IMR-90 (cell line): ENCODE measurements around the gene MEIOB. TPM values are rescaled to one million over a fixed set of nuclear protein-coding genes. Genes with fewer than 3 reads are reported as not detected.

Experiments
- ATAC-seq: fragments of 200-7000 bp; cut with Tn5 transposase; 2 replicates; pipeline ENCODE4 v1.9.1; 2020; ENCODE audit warnings: low read depth, mild to moderate bottlenecking, moderate library complexity
- BruUV-seq: library from RNA; stranded (reverse); fragments of 400-500 nt; replicated peaks from 2 replicates; lab custom pipeline; 2021; lab: Mats Ljungman, UMichigan
- CTCF ChIA-PET: fragments of 300-600 bp; formaldehyde crosslinking; extraction: SDS; loops from one replicate; lab custom pipeline; 2021; ENCODE audit warnings: antibody characterized with exemption; lab: Yijun Ruan, JAX
- POLR2A ChIA-PET: fragments of 300-600 bp; sonication (Branson Sonifier 250); formaldehyde crosslinking; loops from one replicate; lab custom pipeline; 2022; ENCODE audit warnings: antibody characterized with exemption; ENCODE audit not compliant: unreplicated experiment; lab: Charles Lee
- DNase-seq: peaks from one replicate; pipeline ENCODE4 v3.0.0; 2013
- H2AFZ ChIP-seq: replicated peaks from 2 replicates; pipeline ENCODE3; 2013; ENCODE audit warnings: low read length, mild to moderate bottlenecking; ENCODE audit not compliant: poor library complexity
- H2AK5ac ChIP-seq: 2 replicates; pipeline ENCODE4 v1.6.1; 2013; ENCODE audit warnings: low read depth, low read length, inconsistent platforms
- H2AK9ac ChIP-seq: replicated peaks from 2 replicates; pipeline ENCODE3; 2013; ENCODE audit warnings: mild to moderate bottlenecking, low read depth, low read length, moderate library complexity; ENCODE audit not compliant: poor library complexity
- H2BK120ac ChIP-seq: 2 replicates; pipeline ENCODE4 v1.6.1; 2013; ENCODE audit warnings: low read depth, low read length, inconsistent platforms
- H2BK15ac ChIP-seq: 3 replicates; pipeline ENCODE4 v1.6.1; 2013; ENCODE audit warnings: low read depth, low read length, inconsistent platforms
- H2BK20ac ChIP-seq: 2 replicates; pipeline ENCODE4 v1.6.1; 2013; ENCODE audit warnings: low read depth, mild to moderate bottlenecking, inconsistent platforms, low read length, moderate library complexity
- H2BK5ac ChIP-seq: 2 replicates; pipeline ENCODE4 v1.6.1; 2013; ENCODE audit warnings: mild to moderate bottlenecking, low read depth, low read length, inconsistent platforms; ENCODE audit not compliant: poor library complexity, severe bottlenecking
- H3K14ac ChIP-seq: replicated peaks from 2 replicates; pipeline ENCODE4 v1.6.1; 2013; ENCODE audit warnings: low read depth, low read length, inconsistent platforms
- H3K18ac ChIP-seq: 2 replicates; pipeline ENCODE4 v1.6.1; 2013; ENCODE audit warnings: low read depth, low read length, control low read depth
- H3K23ac ChIP-seq: 2 replicates; pipeline ENCODE4 v1.6.1; 2013; ENCODE audit warnings: low read depth, low read length, inconsistent platforms
- H3K27ac ChIP-seq: 2 replicates; pipeline ENCODE4 v1.5.1; 2013; ENCODE audit warnings: mild to moderate bottlenecking, control low read depth, low read length; ENCODE audit not compliant: insufficient read depth
- H3K27me3 ChIP-seq: 2 replicates; pipeline ENCODE4 v1.6.1; 2013; ENCODE audit warnings: low read length; ENCODE audit not compliant: control insufficient read depth, insufficient read depth
- H3K36me3 ChIP-seq: 2 replicates; pipeline ENCODE4 v1.6.1; 2013; ENCODE audit warnings: low read length, mixed read lengths; ENCODE audit not compliant: control insufficient read depth, insufficient read depth
- H3K4ac ChIP-seq: 2 replicates; pipeline ENCODE4 v1.6.1; 2013; ENCODE audit warnings: low read depth, low read length, inconsistent platforms
- H3K4me1 ChIP-seq: 2 replicates; pipeline ENCODE4 v1.6.1; 2013; ENCODE audit warnings: low read length, mixed read lengths; ENCODE audit not compliant: control insufficient read depth, insufficient read depth
- H3K4me2 ChIP-seq: 2 replicates; pipeline ENCODE4 v1.6.1; 2013; ENCODE audit warnings: low read depth, mild to moderate bottlenecking, control low read depth, low read length, moderate library complexity
- H3K4me3 ChIP-seq: 2 replicates; pipeline ENCODE4 v1.5.1; 2013; ENCODE audit warnings: low read depth, mild to moderate bottlenecking, control low read depth, low read length, moderate library complexity; ENCODE audit not compliant: insufficient read depth
- H3K56ac ChIP-seq: 2 replicates; pipeline ENCODE4 v1.6.1; 2013; ENCODE audit warnings: low read length, inconsistent platforms; ENCODE audit not compliant: insufficient read depth; ENCODE audit errors: extremely low read depth
- H3K79me1 ChIP-seq, 2 experiments: 2 replicates each; pipeline ENCODE4 v1.6.1; 2013; ENCODE audit warnings: low read length in 2 of 2, inconsistent platforms in 1 of 2, low read depth in 1 of 2
- H3K9ac ChIP-seq: 2 replicates; pipeline ENCODE4 v1.6.1; 2013; ENCODE audit warnings: low read depth, low read length, control low read depth
- H3K9me1 ChIP-seq: 2 replicates; pipeline ENCODE4 v1.6.1; 2013; ENCODE audit warnings: low read length, inconsistent platforms; ENCODE audit not compliant: insufficient read depth
- H3K9me3 ChIP-seq: 2 replicates; pipeline ENCODE4 v1.6.1; 2013; ENCODE audit warnings: low read length; ENCODE audit not compliant: control insufficient read depth, insufficient read depth
- H4K20me1 ChIP-seq: 2 replicates; pipeline ENCODE4 v1.6.1; 2013; ENCODE audit warnings: low read length, inconsistent platforms; ENCODE audit not compliant: insufficient read depth
- H4K5ac ChIP-seq: 2 replicates; pipeline ENCODE4 v1.6.1; 2013; ENCODE audit warnings: mild to moderate bottlenecking, low read depth, low read length, control low read depth
- H4K8ac ChIP-seq, 2 experiments: 2 replicates each; pipeline ENCODE4 v1.6.1; 2013; ENCODE audit warnings: low read depth in 2 of 2, low read length in 2 of 2, control low read depth in 1 of 2, inconsistent platforms in 1 of 2
- H4K91ac ChIP-seq: 2 replicates; pipeline ENCODE4 v1.6.1; 2013; ENCODE audit warnings: low read depth, low read length, inconsistent platforms; ENCODE audit not compliant: insufficient read depth
- WGBS, 2 experiments: methylation state at CpG; one replicate each; pipeline versions ENCODE4 v1.1.5 to v1.1.7; 2013; ENCODE audit warnings: missing lambda C conversion rate in 2 of 2; ENCODE audit not compliant: insufficient read length in 1 of 2; ENCODE audit errors: extremely low coverage in 2 of 2; 5-methylcytosine and 5-hydroxymethylcytosine counted together
- dilution Hi-C: fragments of 300-500 bp; cut with HindIII; formaldehyde crosslinking; loops from one replicate; pipeline ENCODE4 v1.14.3; 2018; ENCODE audit warnings: low sequenced_read_pairs; ENCODE audit not compliant: unreplicated experiment
- in situ Hi-C: fragments of 300-500 bp; cut with MboI; formaldehyde crosslinking; loops from 3 replicates; pipeline ENCODE4 v1.14.3; 2019; ENCODE audit warnings: low sequenced_read_pairs, inconsistent platforms, mixed read lengths
- intact Hi-C: fragments of 100-400 bp; cut with micrococcal nuclease; formaldehyde crosslinking; loops from 2 replicates; pipeline ENCODE4 v1.10.0; 2022
- polyA plus RNA-seq, 3 experiments: library from polyadenylated mRNA; depleted of rRNA; stranded (reverse); fragments of >200 nt; gene quantifications; 2 replicates each; pipeline ENCODE4 v1.2.3, GENCODE V29; 2012; ENCODE audit warnings: low replicate concordance in 1 of 3
- total RNA-seq: library from RNA; depleted of rRNA; stranded (reverse); fragments of >200 nt; gene quantifications from 2 replicates; pipeline ENCODE4 v1.2.3, GENCODE V29; 2012
- TF ChIP-seq, protein P1 (sequence below): fragments of 150-350 bp; IDR thresholded peaks from 2 replicates; pipeline ENCODE4 v1.6.1; 2017; ENCODE audit warnings: mild to moderate bottlenecking, antibody characterized with exemption, low read length, low read depth

The MEIOB gene
- total and polyA plus RNA-seq, 2 of the 4 experiments (the other 2 are of a cell fraction) = 0.14 TPM; not detected in 1

DNA sequence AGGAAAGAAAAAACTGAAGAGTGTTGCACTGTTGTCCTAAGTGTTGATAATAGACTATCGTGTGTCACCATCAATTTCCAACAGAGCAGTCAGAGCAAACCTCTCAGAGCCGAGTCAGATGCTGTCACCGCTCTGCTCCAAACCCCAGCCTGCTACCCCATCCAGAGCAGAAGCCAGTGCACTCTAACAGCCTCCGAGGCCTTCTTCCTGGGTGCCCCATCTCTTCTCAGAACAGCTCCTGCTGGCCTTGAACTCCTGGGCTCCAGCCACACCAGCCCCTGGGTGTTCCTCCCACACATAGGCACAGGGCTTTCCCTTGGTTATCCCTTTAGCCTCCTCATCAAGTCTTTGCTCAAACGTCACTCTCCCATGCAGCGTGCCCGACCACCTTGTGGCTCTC lies 21.0 kb downstream of the MEIOB start:
- dilution Hi-C loops = no loop called here
- H3K23ac ChIP-seq = no peak overlapping the region
- H4K20me1 ChIP-seq = no peaks in the 10 kb centered on the region
- no peak overlapping the region for H3K56ac ChIP-seq
- no peak overlapping the region for H2BK20ac ChIP-seq
- ChIA-PET CTCF (no interaction called here), POLR2A (no interaction called here)
- H3K9me1 ChIP-seq = no peaks in the 10 kb centered on the region
- TF ChIP-seq, protein P1, sequence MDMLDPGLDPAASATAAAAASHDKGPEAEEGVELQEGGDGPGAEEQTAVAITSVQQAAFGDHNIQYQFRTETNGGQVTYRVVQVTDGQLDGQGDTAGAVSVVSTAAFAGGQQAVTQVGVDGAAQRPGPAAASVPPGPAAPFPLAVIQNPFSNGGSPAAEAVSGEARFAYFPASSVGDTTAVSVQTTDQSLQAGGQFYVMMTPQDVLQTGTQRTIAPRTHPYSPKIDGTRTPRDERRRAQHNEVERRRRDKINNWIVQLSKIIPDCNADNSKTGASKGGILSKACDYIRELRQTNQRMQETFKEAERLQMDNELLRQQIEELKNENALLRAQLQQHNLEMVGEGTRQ = no peak
- no peak overlapping the region for H3K4me3 ChIP-seq
- no peak overlapping the region for H2BK15ac ChIP-seq
- DNase-seq (no peak), ATAC-seq (no peak)
- H3K79me1 ChIP-seq = no peaks in the 10 kb centered on the region
- no peak overlapping the region for H2AK9ac ChIP-seq
- no peak overlapping the region for H4K8ac ChIP-seq
- BruUV-seq = no TSS peak
- H3K9me3 ChIP-seq = no peaks in the 10 kb centered on the region
- H3K4ac ChIP-seq = no peak overlapping the region
- 100% methylated on average over 1 of the region's 7 CpGs; no CpG with 5 or more reads in 1 of the 2 experiments for WGBS, 2 experiments
- no peak overlapping the region for H2BK120ac ChIP-seq
- H3K27ac ChIP-seq = no peak overlapping the region
- H3K4me1 ChIP-seq = no peaks in the 10 kb centered on the region
- H2AK5ac ChIP-seq = no peak overlapping the region
- H4K5ac ChIP-seq = no peak overlapping the region
- in situ Hi-C loops = no loop called here
- H3K27me3 ChIP-seq = peaks cover 36% of the 10 kb centered on the region
- H4K91ac ChIP-seq = no peak overlapping the region
- intact Hi-C loops = no loop called here
- no peak overlapping the region for H3K4me2 ChIP-seq
- H3K36me3 ChIP-seq = no peaks in the 10 kb centered on the region
- H3K18ac ChIP-seq = no peak overlapping the region
- H3K14ac ChIP-seq = no peak overlapping the region
- no peak overlapping the region for H2AFZ ChIP-seq
- no peak overlapping the region for H3K9ac ChIP-seq
- no peak overlapping the region for H2BK5ac ChIP-seq
